ENCODE data around the gene BPGM.
"Not testable (repeated sequence)": the region's sequence is repeated elsewhere in the genome, so short reads cannot be mapped to it uniquely, and the experiment has no call there.

BPGM gene

GRCh38 chr7:134632052-134632451 lies 14.6 kb upstream of the BPGM start:
- DNase-seq (ENCODE audit: low read depth) = no peak

DNA sequence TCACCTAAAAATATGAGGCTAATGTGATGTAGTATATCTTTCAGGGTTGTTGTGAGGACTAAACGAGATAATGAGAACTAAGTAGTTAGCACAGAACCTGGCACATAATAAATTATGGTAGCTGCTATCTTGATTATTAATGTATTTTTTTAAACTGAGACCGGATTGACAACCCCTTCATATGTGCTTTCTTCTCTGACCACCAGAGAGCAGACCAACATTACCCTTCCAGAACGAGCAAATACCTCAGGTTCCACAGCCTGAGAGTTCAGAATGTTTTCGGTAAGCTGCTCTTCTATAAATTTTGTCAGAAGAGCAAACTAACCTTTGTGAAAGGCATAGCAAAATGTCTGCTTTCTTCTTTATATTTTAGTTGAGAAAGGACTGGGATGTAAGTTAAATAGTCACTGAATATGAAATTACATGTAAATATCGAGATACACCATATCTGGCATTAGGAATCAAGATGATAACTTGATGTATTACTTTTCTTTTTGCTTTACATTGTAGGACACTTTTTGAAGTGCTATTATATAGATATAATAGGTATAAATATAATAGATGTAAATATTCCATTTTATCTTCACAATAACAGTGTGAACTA lies 13.6 kb upstream of the BPGM start:
- no peak for DNase-seq (ENCODE audit: low read depth)

- no peak for DNase-seq (ENCODE audit: low read depth)
Measured at GRCh38 chr7:134636008-134636449, 10.6 kb upstream of the BPGM start.

DNA sequence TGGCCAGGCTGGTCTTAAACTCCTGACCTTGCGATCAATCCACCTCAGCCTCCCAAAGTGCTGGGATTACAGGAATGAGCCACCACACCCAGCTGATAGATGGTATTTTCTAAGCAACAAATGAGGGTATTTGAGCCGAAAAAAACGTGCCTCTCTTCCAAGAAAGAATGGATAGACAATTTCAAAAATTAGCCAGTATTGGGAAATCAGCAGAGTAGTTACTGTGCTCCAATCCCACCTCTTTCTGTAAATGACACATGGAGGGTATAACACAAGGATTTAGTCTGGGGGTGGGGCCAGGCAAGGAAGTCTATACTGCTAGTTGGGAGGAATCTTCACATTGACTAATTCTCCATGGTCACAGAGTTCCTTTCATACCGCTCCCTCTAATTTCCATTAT lies 9.2 kb upstream of the BPGM start:
- DNase-seq (ENCODE audit: low read depth) = no peak

DNA sequence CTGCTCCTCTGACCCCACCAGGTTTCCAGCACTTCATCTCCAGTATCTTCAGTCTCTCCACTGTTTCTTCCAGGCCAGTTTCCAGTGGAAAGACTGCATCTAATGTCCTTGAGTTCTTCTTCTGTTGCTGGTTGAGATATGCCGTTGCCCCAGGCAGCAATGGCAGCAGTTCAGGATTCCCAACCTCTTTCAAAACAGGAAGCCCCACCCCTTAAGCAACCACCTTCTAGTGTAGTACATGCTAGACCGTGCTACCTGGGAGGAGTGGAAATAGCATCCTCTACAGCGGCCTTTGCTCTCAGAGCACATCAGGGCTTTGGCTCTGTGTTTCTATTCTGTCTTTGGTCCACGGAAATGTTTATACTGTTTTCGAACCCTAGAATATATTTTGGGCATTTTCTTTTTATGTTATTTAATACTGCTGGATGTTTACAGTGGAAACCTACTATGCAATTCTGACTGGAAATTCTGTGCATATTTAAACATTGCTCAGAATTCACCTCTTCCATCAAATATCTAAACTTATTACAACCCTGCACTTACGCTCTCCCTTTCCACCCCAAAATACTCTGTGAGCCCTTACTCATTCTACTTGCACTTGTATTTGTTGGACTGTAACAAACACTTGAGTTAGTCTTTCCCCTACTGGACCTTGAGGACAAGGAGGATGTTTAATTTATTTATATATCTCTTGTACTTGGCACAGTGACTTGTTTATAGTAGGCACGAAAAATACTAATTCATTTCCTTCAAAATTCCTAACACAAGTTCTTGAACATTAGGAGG lies 8.5 kb upstream of the BPGM start:
- no peak for DNase-seq (ENCODE audit: low read depth)

DNA sequence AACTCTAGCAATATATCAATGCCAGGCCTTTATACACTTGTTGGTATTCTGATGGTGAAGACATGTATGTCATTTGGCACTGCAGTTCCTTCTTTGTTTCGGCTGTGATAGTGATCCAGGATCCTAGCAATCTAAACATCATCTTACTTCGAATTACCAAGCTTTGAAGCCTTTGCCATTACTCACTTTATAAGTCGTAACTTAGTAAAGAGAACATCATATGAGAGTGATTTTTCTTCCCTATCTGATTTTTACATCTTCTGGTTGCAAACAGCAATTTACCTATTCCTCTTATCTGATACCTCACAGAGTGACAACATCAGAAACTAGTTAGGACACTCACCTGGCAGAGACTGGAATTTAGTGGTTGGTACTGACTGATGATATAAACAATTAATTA lies 7.6 kb upstream of the BPGM start:
- no peak for DNase-seq (ENCODE audit: low read depth)

DNA sequence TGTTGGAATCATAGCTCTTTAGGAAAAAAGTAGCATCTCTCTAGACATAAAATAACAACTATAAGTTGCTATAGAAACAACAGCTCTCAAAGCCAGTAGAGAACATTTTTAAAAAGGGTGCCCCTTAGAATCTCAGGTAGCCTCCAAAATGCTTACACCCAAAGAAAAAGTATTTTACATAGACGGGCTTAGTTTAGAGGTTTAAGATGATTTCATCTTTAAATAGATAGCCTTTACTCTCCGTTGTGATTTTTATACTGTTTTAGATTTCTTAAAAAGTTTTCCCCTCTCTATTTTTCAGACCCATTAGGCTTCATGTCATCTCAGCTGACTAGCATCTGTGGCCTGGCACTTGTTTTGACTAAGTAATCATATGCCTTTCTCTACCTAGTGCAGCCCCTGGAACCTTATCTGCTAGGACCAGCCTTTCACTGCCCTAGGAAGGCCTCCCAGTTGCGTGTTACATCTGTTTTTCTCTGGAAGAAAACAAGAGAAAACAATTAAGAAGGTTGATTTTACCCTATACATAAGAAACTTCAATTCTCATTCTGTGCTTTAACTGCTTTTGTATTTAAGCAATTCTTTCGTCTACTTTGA lies 6.9 kb upstream of the BPGM start:
- DNase-seq (ENCODE audit: low read depth) = no peak

GRCh38 chr7:134640842-134641715 lies 5.6 kb upstream of the BPGM start:
- DNase-seq (ENCODE audit: low read depth) = no peak

DNA sequence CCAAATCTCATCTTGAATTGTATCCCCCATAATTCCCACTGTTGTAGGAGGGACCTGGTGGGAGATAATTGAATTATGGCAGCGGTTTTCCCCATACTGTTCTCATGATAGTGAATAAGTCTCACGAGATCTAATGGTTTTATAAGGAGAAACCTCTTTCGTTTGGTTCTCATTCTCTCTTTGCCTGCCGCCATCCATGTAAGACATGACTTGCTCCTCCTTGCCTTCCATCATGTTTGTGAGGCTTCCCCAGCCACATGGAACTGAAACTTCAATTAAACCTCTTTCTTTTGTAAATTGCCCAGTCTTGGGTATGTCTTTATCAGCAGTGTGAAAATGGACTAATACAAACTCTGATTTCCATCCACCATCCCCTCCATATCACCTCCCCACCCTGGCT lies 4.7 kb upstream of the BPGM start:
- DNase-seq (ENCODE audit: low read depth) = not testable (repeated sequence)

DNA sequence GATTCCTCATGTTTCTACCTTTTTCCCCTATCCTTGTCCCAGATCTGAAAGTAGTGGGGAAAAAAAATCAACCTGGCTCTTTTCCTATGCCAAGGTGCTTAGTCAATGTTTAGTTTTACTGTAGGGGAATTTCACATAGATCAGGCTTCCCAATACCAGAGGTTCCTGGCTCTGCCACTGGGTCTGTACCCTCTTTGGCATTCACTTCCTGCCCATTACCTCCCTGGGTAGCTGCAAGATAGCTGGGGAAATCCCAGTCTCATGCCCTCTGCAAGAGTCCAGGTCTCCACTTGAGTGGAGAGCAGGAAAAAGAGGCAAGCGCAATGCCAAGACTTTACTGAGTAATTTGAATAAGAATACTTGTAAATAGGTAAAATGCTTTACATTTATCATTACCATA lies 3.5 kb upstream of the BPGM start:
- DNase-seq (ENCODE audit: low read depth) = no peak

GRCh38 chr7:134645478-134645877 lies 1.2 kb upstream of the BPGM start:
- no peak for DNase-seq (ENCODE audit: low read depth)

GRCh38 chr7:134645935-134646334 lies 718 bp upstream of the BPGM start:
- no peak for DNase-seq (ENCODE audit: low read depth)

- no peak for DNase-seq (ENCODE audit: low read depth)
Measured at GRCh38 chr7:134648456-134648855, 1.8 kb downstream of the BPGM start.

- no peak for DNase-seq (ENCODE audit: low read depth)
Measured at GRCh38 chr7:134649226-134649775, 2.6 kb downstream of the BPGM start.

GRCh38 chr7:134651991-134652390 lies 5.3 kb downstream of the BPGM start:
- DNase-seq (ENCODE audit: low read depth) = no peak

GRCh38 chr7:134654104-134654775 lies 7.6 kb downstream of the BPGM start:
- no peak for DNase-seq (ENCODE audit: low read depth)

GRCh38 chr7:134657526-134657925 lies 10.9 kb downstream of the BPGM start:
- DNase-seq (ENCODE audit: low read depth) = no peak

GRCh38 chr7:134660242-134660785 lies 13.7 kb downstream of the BPGM start:
- DNase-seq (ENCODE audit: low read depth) = no peak

GRCh38 chr7:134660961-134661376 lies 14.3 kb downstream of the BPGM start:
- peak; percentile 39 for DNase-seq (ENCODE audit: low read depth)

DNA sequence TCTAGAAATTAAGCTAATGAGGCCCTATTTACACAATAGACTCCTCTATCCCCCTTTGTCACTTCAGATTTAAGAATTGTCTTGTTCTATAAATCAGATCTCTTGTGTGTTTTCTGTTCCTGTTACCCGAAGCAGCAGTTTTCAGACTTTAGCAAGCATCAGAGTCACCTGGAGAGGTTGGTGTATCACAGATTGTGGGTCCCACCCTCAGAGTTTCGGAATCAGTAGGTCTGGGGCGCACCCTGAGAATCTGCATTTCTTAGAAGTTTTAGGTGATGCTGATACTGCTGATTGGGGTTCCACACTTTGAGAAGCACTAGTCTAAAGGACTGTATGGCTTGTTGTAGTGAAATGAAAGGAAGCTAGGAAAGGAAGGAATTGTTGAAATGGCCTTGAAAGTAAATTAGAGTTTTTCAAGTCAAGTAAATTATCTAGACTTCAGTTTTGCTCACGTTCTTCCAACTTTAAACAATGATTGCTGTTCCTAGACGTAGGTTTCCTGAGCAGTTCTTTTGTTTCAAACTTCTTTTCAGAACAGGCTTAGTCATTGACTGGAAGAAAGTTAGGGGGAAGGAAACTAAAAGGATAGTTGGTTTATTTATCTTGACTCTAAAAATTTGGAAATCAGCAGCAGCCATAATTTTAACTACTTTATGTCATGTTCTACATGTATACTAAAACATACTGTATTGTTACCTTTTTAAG lies 15.7 kb downstream of the BPGM start:
- DNase-seq (ENCODE audit: low read depth) = no peak

DNA sequence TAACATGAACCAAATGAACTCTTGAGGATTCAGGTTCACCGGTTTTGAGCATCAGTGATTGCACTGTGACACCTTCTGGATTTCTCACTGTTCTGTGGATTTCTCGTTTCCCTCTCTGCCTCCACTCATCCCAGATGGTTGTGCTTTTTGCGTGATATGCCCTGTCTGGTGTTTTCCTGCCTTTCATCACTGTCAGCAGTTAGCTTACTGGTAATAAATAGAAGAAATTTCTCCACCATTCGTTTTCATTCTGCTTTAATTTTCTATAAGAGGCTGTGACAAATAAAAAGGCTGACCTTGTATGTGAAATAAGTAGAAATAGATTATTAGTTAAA lies 16.2 kb downstream of the BPGM start:
- no peak for DNase-seq (ENCODE audit: low read depth)

Data from HS-5 (cell line).